ENCODE measurements around the gene AKR1C4. TPM values are rescaled to one million over a fixed set of nuclear protein-coding genes. Genes with fewer than 3 reads are reported as not detected.

AKR1C4 gene
- total and polyA plus RNA-seq, 8 donors = not detected

DNA sequence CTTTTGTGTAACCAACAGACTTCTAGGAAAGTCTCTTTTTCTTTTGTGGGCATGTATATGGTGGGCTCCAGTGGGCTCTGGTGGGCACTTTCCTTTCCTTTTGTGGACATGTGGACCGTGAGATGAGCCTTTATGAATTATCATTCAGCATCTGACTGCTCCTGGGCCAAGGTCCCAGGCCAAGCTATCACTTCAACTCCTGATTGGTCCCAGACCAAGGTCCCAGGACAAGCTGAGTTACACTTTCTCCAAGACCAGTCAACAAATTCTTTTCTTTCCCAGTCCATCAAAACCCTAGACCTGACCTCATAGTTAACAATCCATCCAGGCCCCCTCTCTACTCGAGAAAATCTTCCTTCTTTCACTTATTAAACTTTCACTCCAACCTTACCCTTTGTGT lies 12.7 kb upstream of the AKR1C4 start:
- Histone ChIP-seq H3K9me3 (no peaks in the 10 kb centered on the region), H3K27me3 (no peaks in the 10 kb centered on the region), H3K4me1 (no peaks in the 10 kb centered on the region), H3K4me3 (no peak overlapping the region), H3K36me3 (no peaks in the 10 kb centered on the region), H3K27ac (no peak overlapping the region)
- no peak for DNase-seq
- intact Hi-C loops (cut with DNase I; ENCODE audit: low total_unique reads) = no loop called here
- WGBS, 5 donors = 61 to 79% (median 73%) methylated on average over 2 of the region's 2 CpGs
- TF ChIP-seq POLR2AphosphoS5 (IDR thresholded peaks at IDR 0.05) (no peak), EP300 (IDR thresholded peaks at IDR 0.05) (no peak), POLR2A (IDR thresholded peaks at IDR 0.05) (no peak)
- TF ChIP-seq, protein P1, sequence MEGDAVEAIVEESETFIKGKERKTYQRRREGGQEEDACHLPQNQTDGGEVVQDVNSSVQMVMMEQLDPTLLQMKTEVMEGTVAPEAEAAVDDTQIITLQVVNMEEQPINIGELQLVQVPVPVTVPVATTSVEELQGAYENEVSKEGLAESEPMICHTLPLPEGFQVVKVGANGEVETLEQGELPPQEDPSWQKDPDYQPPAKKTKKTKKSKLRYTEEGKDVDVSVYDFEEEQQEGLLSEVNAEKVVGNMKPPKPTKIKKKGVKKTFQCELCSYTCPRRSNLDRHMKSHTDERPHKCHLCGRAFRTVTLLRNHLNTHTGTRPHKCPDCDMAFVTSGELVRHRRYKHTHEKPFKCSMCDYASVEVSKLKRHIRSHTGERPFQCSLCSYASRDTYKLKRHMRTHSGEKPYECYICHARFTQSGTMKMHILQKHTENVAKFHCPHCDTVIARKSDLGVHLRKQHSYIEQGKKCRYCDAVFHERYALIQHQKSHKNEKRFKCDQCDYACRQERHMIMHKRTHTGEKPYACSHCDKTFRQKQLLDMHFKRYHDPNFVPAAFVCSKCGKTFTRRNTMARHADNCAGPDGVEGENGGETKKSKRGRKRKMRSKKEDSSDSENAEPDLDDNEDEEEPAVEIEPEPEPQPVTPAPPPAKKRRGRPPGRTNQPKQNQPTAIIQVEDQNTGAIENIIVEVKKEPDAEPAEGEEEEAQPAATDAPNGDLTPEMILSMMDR (IDR thresholded peaks at IDR 0.05) = no peak

DNA sequence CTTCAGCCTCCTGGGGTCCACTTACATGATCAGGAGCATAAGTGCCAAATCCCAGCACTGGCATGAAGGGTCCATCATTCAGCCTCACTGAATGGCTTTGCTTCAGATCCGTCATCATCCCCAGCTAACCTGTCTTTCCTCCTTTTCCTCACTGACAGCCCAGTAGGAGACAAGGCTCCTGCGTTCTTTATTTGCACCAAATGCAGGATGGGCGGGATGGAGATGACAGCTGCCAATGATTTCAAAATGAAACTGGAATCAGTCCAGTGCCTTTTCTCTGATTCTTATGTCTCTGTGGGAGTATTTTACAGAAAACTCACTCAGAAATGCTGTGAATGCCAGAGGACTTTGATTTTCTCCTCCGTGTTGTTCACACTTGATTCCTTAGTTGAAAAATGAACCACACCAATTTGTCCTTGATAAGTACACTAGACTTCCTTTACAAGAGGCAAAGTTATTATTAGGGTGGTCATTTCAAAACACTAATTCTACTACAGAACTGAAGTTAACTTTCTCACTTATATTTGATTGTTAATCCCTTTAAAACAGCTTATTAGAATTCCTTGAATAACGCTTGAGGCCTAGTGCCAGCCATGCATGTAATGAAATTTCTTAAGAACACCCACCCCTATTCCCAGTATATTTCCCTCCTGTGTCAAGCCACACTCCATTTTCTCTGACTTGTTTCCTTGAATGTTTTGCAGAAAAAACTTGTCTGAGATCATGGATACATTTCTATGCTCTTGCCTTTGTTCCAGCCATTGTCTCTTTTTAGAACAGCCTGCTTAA lies 11.5 kb upstream of the AKR1C4 start, which contains the start of gene AKR1C8:
Gene AKR1C8 (minus strand): TSS at position 164 of the 789 bp plus-strand sequence. CDS start 46 bp downstream, at position 118.
- no peaks in the 10 kb centered on the region for H3K4me1 ChIP-seq

DNA sequence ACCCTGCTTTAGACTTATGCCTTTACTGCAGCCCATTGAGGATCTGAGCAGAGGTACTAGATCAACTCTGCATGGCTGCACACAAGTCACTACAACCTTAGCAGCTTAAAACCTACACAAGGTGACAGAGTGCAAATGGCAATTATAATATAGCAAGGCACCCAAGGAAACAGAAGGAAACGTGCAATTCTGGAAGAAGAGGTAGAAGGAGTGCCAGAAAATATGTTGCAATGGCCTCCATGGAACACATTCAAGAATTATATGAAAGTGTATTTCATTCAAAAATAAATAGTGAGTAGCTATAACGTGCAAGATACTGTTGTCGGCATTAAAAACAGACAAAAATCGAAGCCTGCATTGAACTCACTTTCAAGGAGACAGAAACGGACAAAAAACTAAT lies 8.8 kb upstream of the AKR1C4 start:
- no peaks in the 10 kb centered on the region for H3K27me3 ChIP-seq
- WGBS, 5 donors = 67 to 86% (median 80%) methylated on average over 5 of the region's 5 CpGs
- no peak for TF ChIP-seq EP300 (IDR thresholded peaks at IDR 0.05)
- TF ChIP-seq, protein P1 (IDR thresholded peaks at IDR 0.05) = no peak
- no peak for TF ChIP-seq POLR2AphosphoS5 (IDR thresholded peaks at IDR 0.05)
- TF ChIP-seq POLR2A (IDR thresholded peaks at IDR 0.05) = no peak
- no peaks in the 10 kb centered on the region for H3K4me1 ChIP-seq
- H3K27ac ChIP-seq = no peak overlapping the region
- H3K36me3 ChIP-seq = no peaks in the 10 kb centered on the region
- H3K9me3 ChIP-seq = no peaks in the 10 kb centered on the region
- intact Hi-C loops (cut with DNase I; ENCODE audit: low total_unique reads) = no loop called here
- H3K4me3 ChIP-seq = no peak overlapping the region
- no peak for DNase-seq

More for the DNA sequence above, 11.5 kb upstream of the AKR1C4 start, which contains the start of gene AKR1C8:
- no peak for DNase-seq
- Histone ChIP-seq H3K27me3 (no peaks in the 10 kb centered on the region), H3K36me3 (no peaks in the 10 kb centered on the region), H3K4me3 (no peak within 1 kb of the TSS), H3K27ac (no peak within 1 kb of the TSS), H3K9me3 (no peaks in the 10 kb centered on the region)
- intact Hi-C loops (cut with DNase I; ENCODE audit: low total_unique reads) = no loop called here
- 85 to 92% (median 88%) methylated on average over 5 of the region's 5 CpGs for WGBS, 5 donors
- TF ChIP-seq, protein P1 (IDR thresholded peaks at IDR 0.05) = no peak
- TF ChIP-seq POLR2AphosphoS5 (IDR thresholded peaks at IDR 0.05) (no peak), POLR2A (IDR thresholded peaks at IDR 0.05) (no peak), EP300 (IDR thresholded peaks at IDR 0.05) (no peak)

DNA sequence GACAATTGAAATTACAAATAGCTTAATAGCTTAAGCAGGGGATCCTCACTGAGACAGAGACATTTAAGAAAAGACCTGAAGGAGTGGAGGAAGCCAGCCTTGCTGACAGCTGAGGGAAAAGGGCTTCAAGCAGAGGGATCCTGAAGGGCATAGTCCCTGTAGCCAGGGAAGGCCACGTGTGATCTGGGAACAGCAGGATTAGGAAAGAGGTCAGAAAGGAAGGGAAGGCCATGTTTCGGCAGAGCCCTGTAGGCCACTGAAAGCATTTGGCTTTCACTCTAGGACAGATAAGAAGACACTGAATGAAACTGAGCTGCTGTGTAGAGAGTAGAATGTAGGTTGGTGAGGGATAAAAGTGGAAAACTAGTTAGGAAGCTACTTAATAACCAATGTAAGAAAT lies 8.3 kb upstream of the AKR1C4 start:
- Histone ChIP-seq H3K27me3 (no peaks in the 10 kb centered on the region), H3K36me3 (no peaks in the 10 kb centered on the region), H3K4me3 (no peak overlapping the region), H3K9me3 (no peaks in the 10 kb centered on the region), H3K4me1 (no peaks in the 10 kb centered on the region), H3K27ac (no peak overlapping the region)
- DNase-seq = no peak
- TF ChIP-seq, protein P1 (IDR thresholded peaks at IDR 0.05) = no peak
- TF ChIP-seq EP300 (IDR thresholded peaks at IDR 0.05) = no peak
- no peak for TF ChIP-seq POLR2A (IDR thresholded peaks at IDR 0.05)
- TF ChIP-seq POLR2AphosphoS5 (IDR thresholded peaks at IDR 0.05) = no peak
- WGBS, 5 donors = 66 to 83% (median 74%) methylated on average over 2 of the region's 2 CpGs
- intact Hi-C loops (cut with DNase I; ENCODE audit: low total_unique reads) = no loop called here
